WTC11 (cell line): Measurements from ENCODE around the gene MARCHF10. TPM values are rescaled to one million over a fixed set of nuclear protein-coding genes. Genes with fewer than 3 reads are reported as not detected.

Experiments used
- ATAC-seq: fragments of 200-7000 bp; cut with Tn5 transposase; 2 replicates; pipeline ENCODE4 v1.10.0; 2021; ENCODE audit warnings: mild to moderate bottlenecking, moderate library complexity
- CTCF ChIA-PET: fragments of 300-600 bp; sonication (Branson Sonifier 250); formaldehyde crosslinking; loops from one replicate; lab custom pipeline; 2021; ENCODE audit warnings: antibody characterized with exemption; lab: Charles Lee
- POLR2A ChIA-PET: fragments of 350-600 bp; sonication (Branson Sonifier 250); formaldehyde crosslinking; loops from one replicate; lab custom pipeline; 2021; ENCODE audit warnings: antibody characterized with exemption; lab: Charles Lee
- DNase-seq: peaks from one replicate; pipeline ENCODE4 v3.0.0; 2021; ENCODE audit warnings: low spot score
- H3K27ac Mint-ChIP-seq: 2 replicates; pipeline ENCODE4 v1.8.0; 2021; ENCODE audit warnings: mixed read lengths
- H3K27me3 Mint-ChIP-seq: 2 replicates; pipeline ENCODE4 v1.8.0; 2021; ENCODE audit warnings: low read depth, mild to moderate bottlenecking, moderate library complexity, mixed read lengths
- H3K36me3 Mint-ChIP-seq: 2 replicates; pipeline ENCODE4 v1.8.0; 2021; ENCODE audit warnings: mixed read lengths
- H3K4me1 Mint-ChIP-seq: 2 replicates; pipeline ENCODE4 v1.8.0; 2022; ENCODE audit warnings: mixed read lengths
- H3K4me3 Mint-ChIP-seq: 2 replicates; pipeline ENCODE4 v1.8.0; 2021; ENCODE audit warnings: mild to moderate bottlenecking, moderate library complexity, mixed read lengths
- H3K9me3 Mint-ChIP-seq: 2 replicates; pipeline ENCODE4 v1.8.0; 2021; ENCODE audit warnings: mixed read lengths
- AFF4 ChIP-seq: sonication (generic); formaldehyde crosslinking; IDR thresholded peaks from 2 replicates; pipeline ENCODE4 v1.8.1; 2023; ENCODE audit warnings: mild to moderate bottlenecking, missing genetic modification reagents, borderline replicate concordance
- CREB1 ChIP-seq: sonication (generic); formaldehyde crosslinking; IDR thresholded peaks from 2 replicates; pipeline ENCODE4 v1.8.0; 2023; ENCODE audit warnings: mild to moderate bottlenecking, missing genetic modification reagents
- FOXK1 ChIP-seq: sonication (generic); formaldehyde crosslinking; IDR thresholded peaks from 2 replicates; pipeline ENCODE4 v1.8.0; 2022; ENCODE audit warnings: mild to moderate bottlenecking, moderate library complexity, missing genetic modification reagents
- GTF2I ChIP-seq: fragments of 250-450 bp; sonication (Bioruptor Pico); conservative IDR thresholded peaks from 2 replicates; pipeline ENCODE4 v1.4.0; 2021; ENCODE audit warnings: mild to moderate bottlenecking
- MXD4 ChIP-seq: fragments of 250-450 bp; sonication (Bioruptor Pico); IDR thresholded peaks from 2 replicates; pipeline ENCODE4 v1.8.0; 2021; ENCODE audit warnings: mild to moderate bottlenecking, moderate library complexity, borderline replicate concordance
- PREB ChIP-seq: sonication (generic); formaldehyde crosslinking; IDR thresholded peaks from 2 replicates; pipeline ENCODE4 v1.8.1; 2022; ENCODE audit warnings: mild to moderate bottlenecking, missing genetic modification reagents, moderate library complexity, borderline replicate concordance
- SMAD4 ChIP-seq: sonication (generic); formaldehyde crosslinking; IDR thresholded peaks from 2 replicates; pipeline ENCODE4 v1.8.0; 2022; ENCODE audit warnings: mild to moderate bottlenecking, missing genetic modification reagents
- SOX15 ChIP-seq: fragments of 250-450 bp; sonication (Bioruptor Pico); IDR thresholded peaks from 2 replicates; pipeline ENCODE4 v1.9.0; 2021; ENCODE audit warnings: mild to moderate bottlenecking
- TP53 ChIP-seq: sonication (generic); formaldehyde crosslinking; IDR thresholded peaks from 2 replicates; pipeline ENCODE4 v1.8.1; 2023; ENCODE audit warnings: mild to moderate bottlenecking, missing genetic modification reagents
- ZBTB21 ChIP-seq: sonication (generic); formaldehyde crosslinking; IDR thresholded peaks from 2 replicates; pipeline ENCODE4 v1.8.1; 2023; ENCODE audit warnings: mild to moderate bottlenecking, missing genetic modification reagents, borderline replicate concordance
- total RNA-seq: library from RNA; stranded (reverse); gene quantifications from 3 replicates; pipeline ENCODE4 v1.2.3, GENCODE V29; 2021
- TF ChIP-seq, protein P1 (sequence below): sonication (generic); formaldehyde crosslinking; IDR thresholded peaks from 2 replicates; pipeline ENCODE4 v1.8.1; 2022; ENCODE audit warnings: low read depth, mild to moderate bottlenecking, moderate library complexity, missing genetic modification reagents, borderline replicate concordance
- TF ChIP-seq, protein P2 (sequence below): sonication (generic); formaldehyde crosslinking; IDR thresholded peaks from 2 replicates; pipeline ENCODE4 v1.8.0; 2022; ENCODE audit warnings: mild to moderate bottlenecking, missing genetic modification reagents
- TF ChIP-seq, protein P3 (sequence below): fragments of 200-600 bp; IDR thresholded peaks from 2 replicates; pipeline ENCODE4 v1.8.0; 2022; ENCODE audit warnings: antibody characterized with exemption

Gene MARCHF10
- total RNA-seq, 1 experiment from 2014 or later: 1.0 TPM

DNA sequence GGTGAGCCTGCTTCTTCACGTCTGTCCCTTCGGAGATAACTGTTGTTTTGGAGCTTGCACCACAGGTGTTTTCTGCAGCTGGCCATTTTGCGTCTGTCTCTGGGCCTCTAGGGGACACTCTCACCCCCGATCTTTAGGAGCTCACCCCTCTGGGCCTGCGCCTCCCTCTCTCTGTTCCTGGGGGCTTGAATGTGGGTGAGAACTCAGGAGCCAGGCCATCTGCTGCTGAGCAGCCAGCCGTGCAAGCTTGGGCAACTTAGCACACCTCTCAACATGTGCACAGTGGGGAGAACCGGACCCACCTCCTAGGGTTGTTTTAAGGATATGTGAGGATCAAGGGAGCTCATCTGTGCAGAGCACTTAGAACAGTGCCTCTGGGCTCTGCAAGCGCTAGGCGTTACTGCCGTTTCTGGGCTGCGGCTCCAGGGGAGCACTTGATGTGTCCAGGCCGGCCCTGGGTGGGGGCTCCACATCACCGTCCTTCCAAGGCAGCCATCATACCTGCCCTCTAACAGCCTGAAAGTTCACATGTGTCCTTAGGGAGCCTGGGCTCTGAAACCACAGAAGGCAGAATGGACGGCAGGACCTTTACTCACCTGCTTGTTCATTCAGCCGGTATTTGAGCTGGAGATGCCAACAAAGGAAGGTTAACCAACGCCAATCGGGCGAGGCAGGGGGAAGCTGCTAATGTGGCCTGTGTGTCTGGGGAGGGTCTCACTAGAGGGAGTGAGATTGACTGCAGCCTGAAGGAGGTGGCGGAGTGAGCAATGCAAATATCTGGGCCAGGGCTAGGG, 114.3 kb downstream of the MARCHF10 start:
- Mint-ChIP-seq H3K36me3 (no peaks in the 10 kb centered on the region), H3K4me3 (no peak overlapping the region), H3K27me3 (no peaks in the 10 kb centered on the region; the same call in 1 of the 2 replicates), H3K27ac (peak overlapping the region; percentile 56; the same call in 1 of the 2 replicates), H3K9me3 (no peaks in the 10 kb centered on the region), H3K4me1 (peaks cover 10% of the 10 kb centered on the region)
- ATAC-seq (peak; percentile 11), DNase-seq (no peak)
- ChIA-PET POLR2A (interaction anchor here (0.6 kb wide), 1 partner anchor 19 kb away, joined by 6 read pairs; no protein-coding TSS in a partner anchor), CTCF (interaction anchor here (0.6 to 3.3 kb wide), 19 partner anchors 8 to 732 kb away, joined by 3 to 19 read pairs (median 4); no protein-coding TSS in a partner anchor)
- TF ChIP-seq AFF4 (no peak), SOX15 (CRISPR knock-in tag) (no peak), ZBTB21 (no peak), GTF2I (no peak), MXD4 (CRISPR knock-in tag) (no peak), SMAD4 (CRISPR knock-in tag) (no peak)
- TF ChIP-seq, protein P1, sequence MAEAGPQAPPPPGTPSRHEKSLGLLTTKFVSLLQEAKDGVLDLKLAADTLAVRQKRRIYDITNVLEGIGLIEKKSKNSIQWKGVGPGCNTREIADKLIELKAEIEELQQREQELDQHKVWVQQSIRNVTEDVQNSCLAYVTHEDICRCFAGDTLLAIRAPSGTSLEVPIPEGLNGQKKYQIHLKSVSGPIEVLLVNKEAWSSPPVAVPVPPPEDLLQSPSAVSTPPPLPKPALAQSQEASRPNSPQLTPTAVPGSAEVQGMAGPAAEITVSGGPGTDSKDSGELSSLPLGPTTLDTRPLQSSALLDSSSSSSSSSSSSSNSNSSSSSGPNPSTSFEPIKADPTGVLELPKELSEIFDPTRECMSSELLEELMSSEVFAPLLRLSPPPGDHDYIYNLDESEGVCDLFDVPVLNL (CRISPR knock-in tag): no peak
- TF ChIP-seq, protein P2, sequence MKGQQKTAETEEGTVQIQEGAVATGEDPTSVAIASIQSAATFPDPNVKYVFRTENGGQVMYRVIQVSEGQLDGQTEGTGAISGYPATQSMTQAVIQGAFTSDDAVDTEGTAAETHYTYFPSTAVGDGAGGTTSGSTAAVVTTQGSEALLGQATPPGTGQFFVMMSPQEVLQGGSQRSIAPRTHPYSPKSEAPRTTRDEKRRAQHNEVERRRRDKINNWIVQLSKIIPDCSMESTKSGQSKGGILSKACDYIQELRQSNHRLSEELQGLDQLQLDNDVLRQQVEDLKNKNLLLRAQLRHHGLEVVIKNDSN (CRISPR knock-in tag): no peak

DNA sequence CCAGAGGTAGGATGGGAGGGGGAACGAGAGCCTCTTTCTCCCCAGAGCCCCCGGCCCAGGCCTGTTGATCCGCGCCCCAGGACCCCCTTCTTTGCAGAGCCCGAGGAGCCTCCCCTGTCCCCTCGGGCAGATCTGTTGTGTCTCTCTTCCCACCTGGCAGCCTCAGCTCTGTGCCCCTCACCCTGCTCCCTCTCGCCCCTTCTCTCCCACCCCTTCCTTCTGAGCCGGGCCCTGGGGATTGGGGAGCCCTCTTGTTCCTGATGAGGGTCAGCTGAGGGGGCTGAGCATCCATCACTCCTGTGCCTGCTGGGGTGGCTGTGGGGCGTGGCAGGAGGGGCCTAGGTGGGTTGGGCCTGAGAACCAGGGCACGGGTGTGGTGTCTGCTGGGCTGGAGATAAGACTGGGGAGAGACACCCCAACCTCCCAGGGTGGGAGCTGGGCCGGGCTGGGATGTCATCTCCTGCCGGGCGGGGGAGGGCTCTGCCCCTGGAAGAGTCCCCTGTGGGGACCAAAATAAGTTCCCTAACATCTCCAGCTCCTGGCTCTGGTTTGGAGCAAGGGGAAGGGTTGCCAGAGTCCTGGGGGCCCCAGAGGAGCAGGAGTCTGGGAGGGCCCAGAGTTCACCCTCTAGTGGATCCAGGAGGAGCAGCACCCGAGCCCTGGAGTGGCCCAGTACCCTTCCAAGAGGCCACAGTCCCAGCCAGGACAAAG, 115.2 kb downstream of the MARCHF10 start:
- H3K4me3 Mint-ChIP-seq: no peak overlapping the region
- TF ChIP-seq SMAD4 (CRISPR knock-in tag): no peak
- TF ChIP-seq, protein P3, sequence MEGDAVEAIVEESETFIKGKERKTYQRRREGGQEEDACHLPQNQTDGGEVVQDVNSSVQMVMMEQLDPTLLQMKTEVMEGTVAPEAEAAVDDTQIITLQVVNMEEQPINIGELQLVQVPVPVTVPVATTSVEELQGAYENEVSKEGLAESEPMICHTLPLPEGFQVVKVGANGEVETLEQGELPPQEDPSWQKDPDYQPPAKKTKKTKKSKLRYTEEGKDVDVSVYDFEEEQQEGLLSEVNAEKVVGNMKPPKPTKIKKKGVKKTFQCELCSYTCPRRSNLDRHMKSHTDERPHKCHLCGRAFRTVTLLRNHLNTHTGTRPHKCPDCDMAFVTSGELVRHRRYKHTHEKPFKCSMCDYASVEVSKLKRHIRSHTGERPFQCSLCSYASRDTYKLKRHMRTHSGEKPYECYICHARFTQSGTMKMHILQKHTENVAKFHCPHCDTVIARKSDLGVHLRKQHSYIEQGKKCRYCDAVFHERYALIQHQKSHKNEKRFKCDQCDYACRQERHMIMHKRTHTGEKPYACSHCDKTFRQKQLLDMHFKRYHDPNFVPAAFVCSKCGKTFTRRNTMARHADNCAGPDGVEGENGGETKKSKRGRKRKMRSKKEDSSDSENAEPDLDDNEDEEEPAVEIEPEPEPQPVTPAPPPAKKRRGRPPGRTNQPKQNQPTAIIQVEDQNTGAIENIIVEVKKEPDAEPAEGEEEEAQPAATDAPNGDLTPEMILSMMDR: peak; percentile 26; the same call in 1 of the 2 replicates

DNA sequence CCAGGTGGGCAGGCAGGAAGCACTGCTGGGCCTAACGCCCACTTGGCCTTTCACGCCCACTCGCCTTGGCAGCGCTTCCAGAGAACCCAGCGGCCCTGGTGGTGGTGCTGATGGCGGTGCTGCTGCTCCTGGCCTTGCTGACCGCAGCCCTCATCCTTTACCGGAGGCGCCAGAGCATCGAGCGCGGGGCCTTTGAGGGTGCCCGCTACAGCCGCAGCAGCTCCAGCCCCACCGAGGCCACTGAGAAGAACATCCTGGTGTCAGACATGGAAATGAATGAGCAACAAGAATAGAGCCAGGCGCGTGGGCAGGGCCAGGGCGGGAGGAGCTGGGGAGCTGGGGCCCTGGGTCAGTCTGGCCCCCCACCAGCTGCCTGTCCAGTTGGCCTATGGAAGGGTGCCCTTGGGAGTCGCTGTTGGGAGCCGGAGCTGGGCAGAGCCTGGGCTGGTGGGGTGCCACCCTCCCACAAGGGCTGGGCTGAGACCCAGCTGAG, 115.9 kb downstream of the MARCHF10 start:
- ChIA-PET CTCF (interaction anchor here (0.6 to 3.3 kb wide), 8 partner anchors 11 to 63 kb away, joined by 3 to 19 read pairs (median 4); no protein-coding TSS in a partner anchor), POLR2A (interaction anchor here (0.6 kb wide), 2 partner anchors 150 to 762 kb away, joined by 3 to 6 read pairs; no protein-coding TSS in a partner anchor)
- Mint-ChIP-seq H3K27ac (no peak overlapping the region), H3K4me1 (peaks cover 10% of the 10 kb centered on the region), H3K27me3 (no peaks in the 10 kb centered on the region), H3K36me3 (no peaks in the 10 kb centered on the region), H3K4me3 (no peak overlapping the region), H3K9me3 (no peaks in the 10 kb centered on the region)
- DNase-seq (no peak), ATAC-seq (no peak)
- TF ChIP-seq PREB (CRISPR knock-in tag) (no peak), CREB1 (CRISPR knock-in tag) (no peak), FOXK1 (CRISPR knock-in tag) (no peak), TP53 (CRISPR knock-in tag) (no peak)

More for the DNA sequence above, 115.2 kb downstream of the MARCHF10 start:
- POLR2A ChIA-PET: interaction anchor here (0.6 kb wide), 1 partner anchor 18 kb away, joined by 6 read pairs; no protein-coding TSS in a partner anchor
- peak; percentile 88 for ATAC-seq
- H3K36me3 Mint-ChIP-seq: no peaks in the 10 kb centered on the region
- H3K9me3 Mint-ChIP-seq: no peaks in the 10 kb centered on the region
- CTCF ChIA-PET: interaction anchor here (0.6 to 3.3 kb wide), 20 partner anchors 12 to 733 kb away, joined by 3 to 19 read pairs (median 4); no protein-coding TSS in a partner anchor
- H3K27me3 Mint-ChIP-seq: no peaks in the 10 kb centered on the region; the same call in 1 of the 2 replicates
- peak; percentile 78 for DNase-seq
- H3K4me1 Mint-ChIP-seq: peaks cover 10% of the 10 kb centered on the region
- no peak overlapping the region for H3K27ac Mint-ChIP-seq
